H9 (cell line): ENCODE measurements around the gene CASP10. TPM values are rescaled to one million over a fixed set of nuclear protein-coding genes. Genes with fewer than 3 reads are reported as not detected.

Experiments used
- DNase-seq: peaks from one replicate; pipeline ENCODE4 v3.0.0-alpha.2; 2017
- H2AFZ ChIP-seq: one replicate; pipeline ENCODE4 v1.6.1; 2013; ENCODE audit warnings: mild to moderate bottlenecking, low read length, control low read depth, moderate library complexity
- H2AK5ac ChIP-seq: 2 replicates; pipeline ENCODE4 v1.6.1; 2013; ENCODE audit warnings: low read length, control low read depth, mixed read lengths; ENCODE audit not compliant: insufficient read length
- H2BK120ac ChIP-seq: one replicate; pipeline ENCODE4 v1.6.1; 2013; ENCODE audit warnings: low read depth, mild to moderate bottlenecking, low read length, control low read depth, inconsistent platforms; ENCODE audit not compliant: poor library complexity, severe bottlenecking
- H2BK12ac ChIP-seq: 2 replicates; pipeline ENCODE4 v1.6.1; 2013; ENCODE audit warnings: low read length, control low read depth, mixed read lengths, low read depth; ENCODE audit not compliant: insufficient read length
- H2BK15ac ChIP-seq: 2 replicates; pipeline ENCODE4 v1.6.1; 2013; ENCODE audit warnings: low read depth, low read length, control low read depth
- H2BK20ac ChIP-seq: one replicate; pipeline ENCODE4 v1.6.1; 2013; ENCODE audit warnings: low read depth, mild to moderate bottlenecking, low read length, control low read depth, inconsistent platforms; ENCODE audit not compliant: poor library complexity, severe bottlenecking
- H2BK5ac ChIP-seq: 2 replicates; pipeline ENCODE4 v1.6.1; 2013; ENCODE audit warnings: low read length, control low read depth, mixed read lengths; ENCODE audit not compliant: insufficient read length
- H3K14ac ChIP-seq: 2 replicates; pipeline ENCODE4 v1.6.1; 2013; ENCODE audit warnings: low read length, control low read depth; ENCODE audit not compliant: insufficient read depth
- H3K18ac ChIP-seq: 2 replicates; pipeline ENCODE4 v1.6.1; 2013; ENCODE audit warnings: low read depth, mild to moderate bottlenecking, mixed read lengths, low read length, control low read depth; ENCODE audit not compliant: insufficient read length
- H3K23ac ChIP-seq: 2 replicates; pipeline ENCODE4 v1.6.1; 2013; ENCODE audit warnings: low read length, control low read depth, mixed read lengths, low read depth; ENCODE audit not compliant: insufficient read length
- H3K23me2 ChIP-seq: 2 replicates; pipeline ENCODE4 v1.6.1; 2013; ENCODE audit warnings: low read depth, mild to moderate bottlenecking, mixed read lengths, low read length, control low read depth; ENCODE audit not compliant: insufficient read length, poor library complexity, severe bottlenecking
- H3K27ac ChIP-seq: 2 replicates; pipeline ENCODE4 v1.5.1; 2013; ENCODE audit warnings: low read length, control low read depth, mixed read lengths, low read depth; ENCODE audit not compliant: insufficient read length
- H3K27me3 ChIP-seq: 2 replicates; pipeline ENCODE4 v1.6.1; 2013; ENCODE audit warnings: low read length, control low read depth, inconsistent platforms; ENCODE audit not compliant: insufficient read depth
- H3K4ac ChIP-seq: 2 replicates; pipeline ENCODE4 v1.6.1; 2013; ENCODE audit warnings: low read depth, mild to moderate bottlenecking, control low read depth, inconsistent platforms, low read length, moderate library complexity
- H3K4me1 ChIP-seq: 2 replicates; pipeline ENCODE4 v1.6.1; 2013; ENCODE audit warnings: low read length, control low read depth, inconsistent platforms; ENCODE audit not compliant: insufficient read depth
- H3K4me2 ChIP-seq: 2 replicates; pipeline ENCODE4 v1.6.1; 2013; ENCODE audit warnings: low read length, control low read depth, mixed read lengths; ENCODE audit not compliant: insufficient read length, insufficient read depth
- H3K56ac ChIP-seq: 2 replicates; pipeline ENCODE4 v1.6.1; 2013; ENCODE audit warnings: low read depth, mild to moderate bottlenecking, mixed read lengths, low read length, control low read depth; ENCODE audit not compliant: insufficient read length
- H3K79me1 ChIP-seq: 2 replicates; pipeline ENCODE4 v1.6.1; 2013; ENCODE audit warnings: low read depth, mild to moderate bottlenecking, moderate library complexity, low read length, control low read depth, inconsistent platforms; ENCODE audit not compliant: insufficient read depth, poor library complexity, severe bottlenecking
- H3K79me2 ChIP-seq: 2 replicates; pipeline ENCODE4 v1.6.1; 2013; ENCODE audit warnings: low read length, control low read depth, inconsistent platforms; ENCODE audit not compliant: insufficient read depth
- H3K9ac ChIP-seq: 2 replicates; pipeline ENCODE4 v1.6.1; 2013; ENCODE audit warnings: low read length, control low read depth, mixed read lengths; ENCODE audit not compliant: insufficient read length; ENCODE audit errors: extremely low read depth
- H3K9me3 ChIP-seq: one replicate; pipeline ENCODE4 v1.6.1; 2013; ENCODE audit warnings: low read depth, low read length, inconsistent platforms; ENCODE audit not compliant: control insufficient read depth
- H3T11ph ChIP-seq: one replicate; pipeline ENCODE4 v1.6.1; 2013; ENCODE audit warnings: mild to moderate bottlenecking, low read length, control low read depth, inconsistent platforms
- H4K20me1 ChIP-seq: one replicate; pipeline ENCODE4 v1.6.1; 2013; ENCODE audit not compliant: control insufficient read depth, insufficient read length, insufficient read depth
- H4K5ac ChIP-seq: 2 replicates; pipeline ENCODE4 v1.6.1; 2013; ENCODE audit warnings: low read depth, mild to moderate bottlenecking, mixed read lengths, low read length, control low read depth; ENCODE audit not compliant: insufficient read length
- H4K8ac ChIP-seq: replicated peaks from 2 replicates; pipeline ENCODE4 v1.6.1; 2013; ENCODE audit warnings: low read length, control low read depth, mixed read lengths, low read depth; ENCODE audit not compliant: insufficient read length
- H4K91ac ChIP-seq: 2 replicates; pipeline ENCODE4 v1.6.1; 2013; ENCODE audit warnings: low read depth, mild to moderate bottlenecking, moderate library complexity, mixed read lengths, low read length, control low read depth; ENCODE audit not compliant: insufficient read length
- H3K27ac Mint-ChIP-seq, 3 experiments: 2 replicates in 2 of 3; 3 replicates in 1 of 3; pipeline ENCODE4 v1.8.0; 2020 to 2021; ENCODE audit warnings: mixed read lengths in 3 of 3, mild to moderate bottlenecking in 1 of 3, moderate library complexity in 1 of 3
- H3K27me3 Mint-ChIP-seq: 2 replicates; pipeline ENCODE4 v1.8.0; 2021; ENCODE audit warnings: low read depth, mild to moderate bottlenecking, moderate library complexity, mixed read lengths
- H3K36me3 Mint-ChIP-seq, 3 experiments: 2 replicates in 2 of 3; 3 replicates in 1 of 3; pipeline ENCODE4 v1.8.0; 2020 to 2021; ENCODE audit warnings: low read depth in 3 of 3, mixed read lengths in 3 of 3; ENCODE audit not compliant: insufficient read depth in 1 of 3
- H3K4me1 Mint-ChIP-seq, 2 experiments: 2 replicates each; pipeline ENCODE4 v1.8.0; 2020; ENCODE audit warnings: mixed read lengths in 2 of 2
- H3K4me3 Mint-ChIP-seq, 2 experiments: 2 replicates in 1 of 2; 3 replicates in 1 of 2; pipeline ENCODE4 v1.8.0; 2020 to 2021; ENCODE audit warnings: mild to moderate bottlenecking in 2 of 2, mixed read lengths in 2 of 2, moderate library complexity in 1 of 2
- H3K9me3 Mint-ChIP-seq, 2 experiments: 2 replicates in 1 of 2; 3 replicates in 1 of 2; pipeline ENCODE4 v1.8.0; 2020; ENCODE audit warnings: mild to moderate bottlenecking in 2 of 2, mixed read lengths in 2 of 2, moderate library complexity in 1 of 2
- WGBS: extraction: QIAGEN DNeasy Blood & Tissue Kit; methylation state at CpG from one replicate; pipeline ENCODE4 v1.1.7; 2013; ENCODE audit warnings: missing lambda C conversion rate, low lambda C conversion rate, mixed read lengths; ENCODE audit not compliant: insufficient read length; ENCODE audit errors: extremely low coverage; 5-methylcytosine and 5-hydroxymethylcytosine counted together
- total RNA-seq: library from RNA; stranded (reverse); gene quantifications from 2 replicates; pipeline ENCODE4 v1.2.1, GENCODE V29; 2021
- TF ChIP-seq, protein P1 (sequence below): fragments of 200-600 bp; sonication (generic); conservative IDR thresholded peaks from 3 replicates; pipeline ENCODE4 v1.8.0; 2021; ENCODE audit warnings: antibody characterized with exemption, mild to moderate bottlenecking

CASP10 gene
- total RNA-seq, 1 experiment from 2014 or later = 2.7 TPM

DNA sequence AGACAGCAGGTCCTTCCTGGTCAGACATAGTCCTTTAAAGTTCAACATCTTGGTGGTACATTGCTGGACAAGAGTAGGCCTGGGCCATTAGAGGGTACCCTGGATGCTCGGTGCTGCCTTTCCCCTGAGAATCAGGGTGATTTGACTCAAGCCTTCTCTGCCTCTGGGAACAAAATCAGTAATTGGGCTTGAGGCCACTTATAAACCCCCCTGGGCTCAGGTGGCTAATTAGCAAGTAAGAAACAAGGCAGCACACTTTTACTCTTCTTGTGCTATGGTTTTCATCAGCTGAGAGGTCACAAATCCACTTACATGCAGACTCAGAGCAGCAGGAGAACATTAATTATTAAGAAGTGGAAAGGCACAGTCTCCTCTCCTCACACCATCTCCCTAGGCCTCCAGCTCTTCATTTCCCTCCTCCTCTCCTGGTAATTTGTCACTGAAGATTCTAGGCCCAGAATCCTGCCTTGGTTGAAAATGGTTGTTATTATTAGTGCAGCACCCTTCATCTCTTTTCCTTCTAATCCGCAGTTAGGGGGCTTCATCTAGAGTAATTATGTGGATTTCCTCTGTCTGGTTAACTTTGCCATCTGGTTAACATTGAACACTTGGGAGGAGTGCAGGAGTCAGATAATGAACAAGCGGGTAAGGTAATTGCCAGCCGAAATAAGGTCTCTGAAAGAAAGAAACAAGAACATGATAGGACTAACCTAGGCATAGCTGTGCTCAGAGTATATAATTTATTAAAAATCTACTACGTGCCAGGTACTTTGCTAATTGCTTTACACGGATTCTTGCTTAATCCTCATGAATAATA lies 29.7 kb upstream of the CASP10 start:
- Histone ChIP-seq H3K4me2 (no peak overlapping the region), H3K23me2 (no peaks in the 10 kb centered on the region), H2AK5ac (no peak overlapping the region), H3K79me1 (no peaks in the 10 kb centered on the region), H4K5ac (no peak overlapping the region), H2BK20ac (no peak overlapping the region), H3K9me3 (no peaks in the 10 kb centered on the region), H3K23ac (no peak overlapping the region), H3K79me2 (no peaks in the 10 kb centered on the region), H3K18ac (no peak overlapping the region), H2BK12ac (no peak overlapping the region), H3K27ac (no peak overlapping the region), H3K4ac (no peak overlapping the region), H3K9ac (no peak overlapping the region), H3T11ph (no peak overlapping the region), H3K14ac (no peak overlapping the region), H4K8ac (no peak overlapping the region), H3K56ac (no peak overlapping the region), H2AFZ (no peak overlapping the region), H3K27me3 (no peaks in the 10 kb centered on the region), H3K4me1 (peaks cover 7% of the 10 kb centered on the region), H2BK15ac (no peak overlapping the region), H4K91ac (no peak overlapping the region), H2BK120ac (no peak overlapping the region), H2BK5ac (no peak overlapping the region), H4K20me1 (no peaks in the 10 kb centered on the region)
- WGBS = no CpG with 5 or more reads among the region's 6 CpGs
- no peak for DNase-seq
- Mint-ChIP-seq H3K4me1 (peaks cover 13 to 24% of the 10 kb centered on the region in 2 experiments), H3K36me3 (peaks cover 0 to 6% (median 3%) of the 10 kb centered on the region in 3 experiments; a peak in 2 of 7 replicates), H3K9me3 (no peaks in the 10 kb centered on the region), H3K4me3 (no peak overlapping the region), H3K27me3 (no peaks in the 10 kb centered on the region), H3K27ac (no peak overlapping the region; a peak in 1 of 7 replicates)
- TF ChIP-seq, protein P1, sequence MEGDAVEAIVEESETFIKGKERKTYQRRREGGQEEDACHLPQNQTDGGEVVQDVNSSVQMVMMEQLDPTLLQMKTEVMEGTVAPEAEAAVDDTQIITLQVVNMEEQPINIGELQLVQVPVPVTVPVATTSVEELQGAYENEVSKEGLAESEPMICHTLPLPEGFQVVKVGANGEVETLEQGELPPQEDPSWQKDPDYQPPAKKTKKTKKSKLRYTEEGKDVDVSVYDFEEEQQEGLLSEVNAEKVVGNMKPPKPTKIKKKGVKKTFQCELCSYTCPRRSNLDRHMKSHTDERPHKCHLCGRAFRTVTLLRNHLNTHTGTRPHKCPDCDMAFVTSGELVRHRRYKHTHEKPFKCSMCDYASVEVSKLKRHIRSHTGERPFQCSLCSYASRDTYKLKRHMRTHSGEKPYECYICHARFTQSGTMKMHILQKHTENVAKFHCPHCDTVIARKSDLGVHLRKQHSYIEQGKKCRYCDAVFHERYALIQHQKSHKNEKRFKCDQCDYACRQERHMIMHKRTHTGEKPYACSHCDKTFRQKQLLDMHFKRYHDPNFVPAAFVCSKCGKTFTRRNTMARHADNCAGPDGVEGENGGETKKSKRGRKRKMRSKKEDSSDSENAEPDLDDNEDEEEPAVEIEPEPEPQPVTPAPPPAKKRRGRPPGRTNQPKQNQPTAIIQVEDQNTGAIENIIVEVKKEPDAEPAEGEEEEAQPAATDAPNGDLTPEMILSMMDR = no peak
